Right forelimb (tissue), 1 donor: ENCODE data around the gene THRAP3.
A peak's percentile ranks its signal among the peaks of the same experiment; 100 is the strongest.
"Not testable (repeated sequence)": the region's sequence is repeated elsewhere in the genome, so short reads cannot be mapped to it uniquely, and the experiment has no call there.

ENCODE experiments used
- DNase-seq: peaks from one replicate; pipeline ENCODE4 v3.0.0-alpha.2; 2018

THRAP3 gene

GRCh38 chr1:36206323-36206858, 17.9 kb upstream of the THRAP3 start:
- DNase-seq, result no peak

GRCh38 chr1:36207339-36207738, 16.9 kb upstream of the THRAP3 start:
- peak; percentile 65 for DNase-seq

- no peak for DNase-seq
Observed at GRCh38 chr1:36208978-36209703, 15.1 kb upstream of the THRAP3 start.

- no peak for DNase-seq
Observed at GRCh38 chr1:36211307-36211706, 12.9 kb upstream of the THRAP3 start.

GRCh38 chr1:36211841-36212240, 12.4 kb upstream of the THRAP3 start:
- no peak for DNase-seq

- no peak for DNase-seq
Observed at GRCh38 chr1:36212782-36213181, 11.5 kb upstream of the THRAP3 start.

GRCh38 chr1:36217670-36218069, 6.6 kb upstream of the THRAP3 start:
- DNase-seq, result no peak

- not testable (repeated sequence) for DNase-seq
Observed at GRCh38 chr1:36221901-36222300, 2.3 kb upstream of the THRAP3 start.

- DNase-seq, result no peak
Observed at GRCh38 chr1:36222481-36223380, 1.5 kb upstream of the THRAP3 start.

- no peak for DNase-seq
Observed at GRCh38 chr1:36223381-36223995, 755 bp upstream of the THRAP3 start.

- DNase-seq, result no peak
Observed at GRCh38 chr1:36224537-36225282, 467 bp downstream of the THRAP3 start.

- no peak for DNase-seq
Observed at GRCh38 chr1:36225283-36225899, 1.1 kb downstream of the THRAP3 start.

- DNase-seq, result not testable (repeated sequence)
Observed at GRCh38 chr1:36230279-36230678, 6.0 kb downstream of the THRAP3 start.

GRCh38 chr1:36231191-36231590, 6.9 kb downstream of the THRAP3 start:
- no peak for DNase-seq

GRCh38 chr1:36232212-36233095, 8.2 kb downstream of the THRAP3 start:
- DNase-seq, result no peak

GRCh38 chr1:36236302-36236701, 12.1 kb downstream of the THRAP3 start:
- no peak for DNase-seq

- no peak for DNase-seq
Observed at GRCh38 chr1:36238433-36238832, 14.2 kb downstream of the THRAP3 start.

- DNase-seq, result no peak
Observed at GRCh38 chr1:36239941-36240637, 15.8 kb downstream of the THRAP3 start.

GRCh38 chr1:36247538-36247937, 23.3 kb downstream of the THRAP3 start:
- DNase-seq, result no peak

GRCh38 chr1:36248250-36248894, 24.1 kb downstream of the THRAP3 start:
- DNase-seq, result no peak
